Stimulated activated effector memory CD8-positive, alpha-beta T cell treated with anti-CD3 and anti-CD28 coated beads, Interleukin-12 subunit alpha, Interleukin-12 subunit beta, amount 100 ng/mL, for 72 hours (primary cell): Measurements from ENCODE around the gene YARS2.
A peak's percentile ranks its signal among the peaks of the same experiment; 100 is the strongest.
"Not testable (repeated sequence)": the region's sequence is repeated elsewhere in the genome, so short reads cannot be mapped to it uniquely, and the experiment has no call there.

Experiments
- ATAC-seq: fragments of 150-1000 bp; cut with Tn5 transposase; 2 replicates; pipeline ENCODE4 v1.10.0; 2021
- DNase-seq, 2 donors: peaks; one replicate each; pipeline ENCODE4 v3.0.0; 2021 to 2022; ENCODE audit warnings: low spot score in 2 of 2
- H3K27ac Mint-ChIP-seq: one replicate; pipeline ENCODE4 v1.8.0; 2022; ENCODE audit warnings: mild to moderate bottlenecking, mixed read lengths
- H3K36me3 Mint-ChIP-seq: one replicate; pipeline ENCODE4 v1.8.0; 2022; ENCODE audit warnings: mild to moderate bottlenecking, mixed read lengths
- H3K4me1 Mint-ChIP-seq: one replicate; pipeline ENCODE4 v1.8.0; 2022; ENCODE audit warnings: mixed read lengths
- H3K4me3 Mint-ChIP-seq: one replicate; pipeline ENCODE4 v1.8.0; 2022; ENCODE audit warnings: mild to moderate bottlenecking, mixed read lengths
- H3K9me3 Mint-ChIP-seq: one replicate; pipeline ENCODE4 v1.8.0; 2022; ENCODE audit warnings: mixed read lengths

The YARS2 gene

DNA sequence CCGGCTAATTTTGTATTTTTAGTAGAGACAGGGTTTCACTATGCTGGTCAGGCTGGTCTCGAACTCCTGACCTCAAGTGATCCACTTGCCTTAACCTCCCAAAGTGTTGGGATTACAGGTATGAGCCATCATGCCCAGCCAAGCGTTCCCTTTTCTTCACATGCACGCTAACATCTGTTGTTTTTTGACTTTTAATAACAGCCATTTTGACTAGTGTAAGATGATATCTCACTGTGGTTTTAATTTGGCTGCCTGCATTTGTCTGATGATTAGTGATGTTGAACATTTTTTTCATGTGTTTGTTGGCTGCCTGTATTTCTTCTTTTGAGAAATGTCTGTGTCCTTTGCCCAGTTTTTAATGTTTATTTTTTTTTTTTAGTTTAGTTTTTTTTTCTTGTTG is 10.2 kb upstream of the YARS2 start:
- ATAC-seq: no peak
- H3K9me3 Mint-ChIP-seq: no peaks in the 10 kb centered on the region
- H3K36me3 Mint-ChIP-seq: no peaks in the 10 kb centered on the region
- DNase-seq: no peak
- no peak overlapping the region for H3K27ac Mint-ChIP-seq
- no peaks in the 10 kb centered on the region for H3K4me1 Mint-ChIP-seq
- H3K4me3 Mint-ChIP-seq: no peak overlapping the region

- no peak for DNase-seq
- Mint-ChIP-seq H3K27ac (peak overlapping the region; percentile 10), H3K36me3 (no peaks in the 10 kb centered on the region), H3K4me3 (no peak overlapping the region), H3K4me1 (peaks cover under 1% of the 10 kb centered on the region), H3K9me3 (no peaks in the 10 kb centered on the region)
- ATAC-seq: no peak
Measured at GRCh38 chr12:32761716-32762115, 6.0 kb upstream of the YARS2 start.

- peaks cover 22% of the 10 kb centered on the region for H3K36me3 Mint-ChIP-seq
- DNase-seq (no peak), ATAC-seq (no peak)
- peaks cover 12% of the 10 kb centered on the region for H3K4me1 Mint-ChIP-seq
- H3K27ac Mint-ChIP-seq: no peak overlapping the region
- no peaks in the 10 kb centered on the region for H3K9me3 Mint-ChIP-seq
- H3K4me3 Mint-ChIP-seq: no peak overlapping the region
Measured at GRCh38 chr12:32757157-32757556, 1.5 kb upstream of the YARS2 start.

- ATAC-seq (no peak), DNase-seq (no peak)
- H3K27ac Mint-ChIP-seq: peak overlapping the region; percentile 81
- peak overlapping the region; percentile 83 for H3K4me3 Mint-ChIP-seq
- H3K36me3 Mint-ChIP-seq: peaks cover 28% of the 10 kb centered on the region
- no peaks in the 10 kb centered on the region for H3K9me3 Mint-ChIP-seq
- H3K4me1 Mint-ChIP-seq: peaks cover 12% of the 10 kb centered on the region
Measured at GRCh38 chr12:32756476-32757066, 874 bp upstream of the YARS2 start.

GRCh38 chr12:32755051-32755653 is 545 bp downstream of the YARS2 start:
- H3K27ac Mint-ChIP-seq: peak overlapping the region; percentile 81

DNA sequence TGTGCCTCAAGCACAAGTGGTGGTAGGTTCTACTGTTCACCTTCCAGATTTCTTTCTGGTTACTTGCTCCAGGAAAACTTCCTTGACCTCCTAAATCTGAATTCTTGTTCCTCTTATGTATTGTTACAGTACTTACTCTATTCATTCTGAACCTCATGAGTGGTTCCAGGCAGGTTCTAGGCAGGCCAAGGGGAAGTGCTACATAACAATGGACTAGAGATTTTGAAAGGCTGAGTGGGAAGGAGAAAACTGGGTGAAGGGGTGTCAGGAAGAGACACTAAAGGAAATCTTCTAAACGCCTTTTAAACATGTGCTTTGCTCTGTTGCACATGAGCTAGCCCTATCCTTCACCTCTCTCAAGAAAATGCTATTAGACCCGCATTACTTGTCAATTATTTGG is 1.6 kb downstream of the YARS2 start:
- DNase-seq (no peak), ATAC-seq (no peak)
- Mint-ChIP-seq H3K27ac (peak overlapping the region; percentile 81), H3K9me3 (no peaks in the 10 kb centered on the region), H3K4me3 (peak overlapping the region; percentile 83), H3K36me3 (peaks cover 53% of the 10 kb centered on the region), H3K4me1 (peaks cover 12% of the 10 kb centered on the region)

More at GRCh38 chr12:32755051-32755653, 545 bp downstream of the YARS2 start:
- peaks cover 42% of the 10 kb centered on the region for H3K36me3 Mint-ChIP-seq
- peak overlapping the region; percentile 83 for H3K4me3 Mint-ChIP-seq
- no peaks in the 10 kb centered on the region for H3K9me3 Mint-ChIP-seq
- DNase-seq (peak; percentile 73 to 87), ATAC-seq (peak; percentile 78)
- peaks cover 12% of the 10 kb centered on the region for H3K4me1 Mint-ChIP-seq

DNA sequence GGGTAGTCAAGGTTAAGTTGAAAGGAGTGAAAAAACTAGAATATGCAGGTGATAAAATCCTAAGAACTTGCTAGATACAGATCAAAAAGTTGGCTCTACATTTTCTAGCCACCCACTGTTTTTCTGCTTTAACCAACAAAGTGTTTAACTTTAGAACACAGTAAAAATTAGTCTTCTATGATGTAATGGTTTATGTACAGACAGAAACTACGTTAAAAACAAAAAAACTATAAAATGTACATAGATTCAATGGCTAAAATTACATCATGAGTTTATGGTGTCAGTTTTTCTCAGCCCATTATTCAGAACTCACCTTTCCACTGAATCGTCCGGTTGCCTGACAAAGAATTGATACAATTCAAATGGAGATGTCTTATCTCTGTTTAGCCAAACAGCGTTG is 2.1 kb downstream of the YARS2 start:
- H3K4me1 Mint-ChIP-seq: peaks cover 12% of the 10 kb centered on the region
- H3K27ac Mint-ChIP-seq: peak overlapping the region; percentile 81
- DNase-seq: no peak
- peak overlapping the region; percentile 83 for H3K4me3 Mint-ChIP-seq
- no peaks in the 10 kb centered on the region for H3K9me3 Mint-ChIP-seq
- H3K36me3 Mint-ChIP-seq: peaks cover 58% of the 10 kb centered on the region
- ATAC-seq: no peak

GRCh38 chr12:32743264-32743663 is 12.4 kb downstream of the YARS2 start:
- H3K4me1 Mint-ChIP-seq: peaks cover 12% of the 10 kb centered on the region
- no peak overlapping the region for H3K4me3 Mint-ChIP-seq
- H3K36me3 Mint-ChIP-seq: peaks cover 100% of the 10 kb centered on the region
- no peak overlapping the region for H3K27ac Mint-ChIP-seq
- no peaks in the 10 kb centered on the region for H3K9me3 Mint-ChIP-seq
- DNase-seq: no peak
- ATAC-seq: no peak

GRCh38 chr12:32742133-32742532 is 13.6 kb downstream of the YARS2 start:
- peaks cover 100% of the 10 kb centered on the region for H3K36me3 Mint-ChIP-seq
- H3K9me3 Mint-ChIP-seq: no peaks in the 10 kb centered on the region
- no peak overlapping the region for H3K4me3 Mint-ChIP-seq
- H3K27ac Mint-ChIP-seq: no peak overlapping the region
- ATAC-seq (no peak), DNase-seq (no peak)
- H3K4me1 Mint-ChIP-seq: peaks cover 5% of the 10 kb centered on the region

GRCh38 chr12:32739279-32739678 is 16.4 kb downstream of the YARS2 start:
- ATAC-seq (no peak), DNase-seq (no peak)
- no peak overlapping the region for H3K27ac Mint-ChIP-seq
- no peak overlapping the region for H3K4me3 Mint-ChIP-seq
- no peaks in the 10 kb centered on the region for H3K9me3 Mint-ChIP-seq
- H3K36me3 Mint-ChIP-seq: peaks cover 100% of the 10 kb centered on the region
- peaks cover 5% of the 10 kb centered on the region for H3K4me1 Mint-ChIP-seq

- Mint-ChIP-seq H3K4me3 (no peak overlapping the region), H3K27ac (peak overlapping the region; percentile 23)
Measured at GRCh38 chr12:32737715-32738114, 18.0 kb downstream of the YARS2 start.

DNA sequence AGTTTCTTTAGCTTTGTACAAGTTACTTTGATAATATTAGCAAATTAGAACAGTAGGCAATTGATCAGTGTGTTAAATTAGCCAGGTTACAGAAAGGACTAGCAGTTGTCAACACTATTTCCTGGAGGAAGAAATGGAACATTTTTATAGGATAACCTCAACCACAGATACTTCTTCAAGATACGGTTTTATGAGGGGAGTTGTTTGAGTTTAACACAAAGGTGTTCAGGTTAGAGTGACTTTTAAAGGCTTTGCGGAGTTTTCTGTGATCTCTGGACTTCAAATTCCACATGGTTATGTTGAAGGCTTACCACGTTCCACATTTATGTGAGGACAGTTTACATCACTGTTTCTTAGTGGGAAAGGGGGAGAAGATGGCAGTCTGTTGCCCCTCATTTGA is 19.3 kb downstream of the YARS2 start:
- Mint-ChIP-seq H3K4me3 (no peak overlapping the region), H3K9me3 (no peaks in the 10 kb centered on the region), H3K36me3 (peaks cover 100% of the 10 kb centered on the region), H3K27ac (peak overlapping the region; percentile 32), H3K4me1 (no peaks in the 10 kb centered on the region)
- DNase-seq (no peak), ATAC-seq (no peak)

More at GRCh38 chr12:32737715-32738114, 18.0 kb downstream of the YARS2 start:
- no peak for ATAC-seq
- no peaks in the 10 kb centered on the region for H3K9me3 Mint-ChIP-seq
- no peak for DNase-seq
- peaks cover 100% of the 10 kb centered on the region for H3K36me3 Mint-ChIP-seq
- no peaks in the 10 kb centered on the region for H3K4me1 Mint-ChIP-seq

- DNase-seq (no peak), ATAC-seq (no peak)
- no peaks in the 10 kb centered on the region for H3K4me1 Mint-ChIP-seq
- peak overlapping the region; percentile 54 for H3K27ac Mint-ChIP-seq
- H3K36me3 Mint-ChIP-seq: peaks cover 96% of the 10 kb centered on the region
- H3K9me3 Mint-ChIP-seq: no peaks in the 10 kb centered on the region
- H3K4me3 Mint-ChIP-seq: no peak overlapping the region
Measured at GRCh38 chr12:32734952-32735351, 20.7 kb downstream of the YARS2 start.

GRCh38 chr12:32727237-32727636 is 28.5 kb downstream of the YARS2 start:
- Mint-ChIP-seq H3K4me1 (peaks cover 12% of the 10 kb centered on the region), H3K4me3 (no peak overlapping the region), H3K27ac (peak overlapping the region; percentile 32), H3K36me3 (peaks cover 86% of the 10 kb centered on the region), H3K9me3 (no peaks in the 10 kb centered on the region)
- DNase-seq (no peak), ATAC-seq (no peak)

DNA sequence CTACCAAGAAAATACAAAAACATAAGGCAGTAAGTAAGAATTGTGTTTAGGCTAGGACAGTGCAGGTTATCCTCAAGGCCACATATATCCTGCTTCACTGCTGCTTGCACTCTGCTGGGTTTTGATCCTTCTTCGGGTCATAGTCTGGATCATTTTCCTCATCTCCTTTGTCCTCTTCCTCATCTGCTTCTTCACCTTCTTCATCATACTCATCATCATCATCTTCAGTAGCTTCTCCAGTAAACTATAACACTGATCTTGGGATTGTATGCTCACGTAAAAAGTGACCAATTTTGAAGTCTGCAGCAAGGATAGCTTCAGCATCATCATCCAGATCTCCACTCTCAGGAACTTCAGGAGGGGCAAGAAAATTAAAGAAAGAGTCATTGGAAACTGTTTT is 29.4 kb downstream of the YARS2 start:
- no peak for ATAC-seq
- peaks cover 86% of the 10 kb centered on the region for H3K36me3 Mint-ChIP-seq
- no peaks in the 10 kb centered on the region for H3K9me3 Mint-ChIP-seq
- no peak for DNase-seq
- no peak overlapping the region for H3K4me3 Mint-ChIP-seq
- peak overlapping the region; percentile 32 for H3K27ac Mint-ChIP-seq
- peaks cover 12% of the 10 kb centered on the region for H3K4me1 Mint-ChIP-seq

- not testable (repeated sequence) for H3K4me3 Mint-ChIP-seq, H3K27ac Mint-ChIP-seq, ATAC-seq, H3K9me3 Mint-ChIP-seq, DNase-seq
- Mint-ChIP-seq H3K36me3 (peaks cover 90% of the 10 kb centered on the region), H3K4me1 (peaks cover 12% of the 10 kb centered on the region)
Measured at GRCh38 chr12:32725308-32725707, 30.4 kb downstream of the YARS2 start.
